ENCODE measurements around the gene CNTNAP4. TPM values are rescaled to one million over a fixed set of nuclear protein-coding genes. Genes with fewer than 3 reads are reported as not detected.
A peak's percentile ranks its signal among the peaks of the same experiment; 100 is the strongest.

CNTNAP4 gene
- polyA plus RNA-seq (ENCODE audit: insufficient read length in 10 of 10), result 10 to 100 TPM in 9 of 10 donors, 1 to 10 TPM in 1; 9.4 to 22.5 (median 13.8) TPM
- long read RNA-seq, donor 1, partial matches to known transcripts, result 0 of 1 reads
- long read RNA-seq, donor 1, other reads (novel, unspliced or antisense), result 0 of 1 reads
- long read RNA-seq, donor 2, full-length matches to known transcripts, result 2 of 2 reads
- long read RNA-seq, donor 2, partial matches to known transcripts, result 0 of 2 reads
- long read RNA-seq, donor 2, other reads (novel, unspliced or antisense), result 0 of 2 reads
- long read RNA-seq, donor 3, result 0 reads
- long read RNA-seq, donor 4, partial matches to known transcripts, result 0 of 2 reads
- long read RNA-seq, donor 4, other reads (novel, unspliced or antisense), result 0 of 2 reads
- long read RNA-seq, donor 5, result 0 reads
- long read RNA-seq, donor 6, full-length matches to known transcripts, result 1 of 1 reads
- long read RNA-seq, donor 6, partial matches to known transcripts, result 0 of 1 reads
- long read RNA-seq, donor 6, other reads (novel, unspliced or antisense), result 0 of 1 reads
- long read RNA-seq, donor 7, partial matches to known transcripts, result 0 of 3 reads
- long read RNA-seq, donor 7, other reads (novel, unspliced or antisense), result 0 of 3 reads
- long read RNA-seq, donor 8, full-length matches to known transcripts, result 4 of 4 reads
- long read RNA-seq, donor 8, partial matches to known transcripts, result 0 of 4 reads
- long read RNA-seq, donor 8, other reads (novel, unspliced or antisense), result 0 of 4 reads
- long read RNA-seq, donor 9, partial matches to known transcripts, result 0 of 1 reads
- long read RNA-seq, donor 9, other reads (novel, unspliced or antisense), result 0 of 1 reads

- peak; percentile 66 to 95 (median 86) for DNase-seq
Observed at GRCh38 chr16:76276745-76277438, at the start of gene CNTNAP4. CNTNAP4 (plus strand) TSS chr16:76277401; CDS start chr16:76277663, 262 bp downstream.

DNA sequence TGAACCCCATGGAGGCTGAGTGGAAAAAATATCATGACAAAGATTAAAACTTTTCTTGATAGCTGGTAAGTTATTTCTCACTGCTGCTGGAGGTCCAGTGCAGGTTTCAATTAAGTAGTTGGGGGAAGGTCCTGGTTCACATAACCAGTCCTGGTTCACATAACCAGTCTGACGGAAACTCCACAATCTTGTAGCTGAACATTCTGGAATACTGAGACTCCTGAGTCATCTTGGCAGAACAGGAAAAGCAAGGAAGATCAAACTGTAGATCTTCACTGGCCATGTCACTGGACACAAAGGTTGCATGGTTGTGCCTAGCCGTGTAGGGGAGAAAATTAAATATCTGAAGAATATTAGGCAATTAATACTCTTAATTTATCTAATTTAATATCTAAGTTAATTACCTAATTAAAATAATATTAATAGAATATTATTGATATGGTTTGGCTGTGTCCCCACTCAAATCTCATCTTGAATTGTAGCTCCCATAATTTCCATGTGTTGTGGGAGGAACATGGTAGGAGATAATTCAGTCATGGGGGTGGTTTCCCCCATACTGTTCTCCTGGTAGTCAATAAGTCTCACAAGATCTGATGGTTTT, 48.6 kb upstream of the CNTNAP4 start:
- DNase-seq, result no peak

GRCh38 chr16:76232704-76233103, 44.5 kb upstream of the CNTNAP4 start:
- DNase-seq, result no peak

DNA sequence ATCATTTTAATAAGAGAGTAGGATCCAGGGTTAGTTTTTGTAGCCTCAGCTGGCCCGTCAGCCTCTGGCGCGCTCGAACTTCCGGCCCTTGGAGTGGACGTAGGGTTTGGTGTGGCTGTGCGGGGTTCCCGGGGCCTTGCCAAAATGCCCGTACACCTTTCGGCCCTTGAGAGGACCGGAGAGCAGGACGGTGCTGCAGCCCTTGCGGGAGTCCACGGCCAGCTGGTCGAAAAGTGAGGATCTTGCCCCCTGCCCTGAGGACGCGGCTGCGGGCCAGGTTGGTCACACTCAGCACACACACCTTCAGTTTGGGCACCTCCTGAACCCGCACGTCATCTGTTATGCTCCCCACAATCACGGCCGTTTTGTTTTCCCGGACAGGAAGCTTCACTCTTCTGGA, 42.2 kb upstream of the CNTNAP4 start:
- no peak for DNase-seq

DNA sequence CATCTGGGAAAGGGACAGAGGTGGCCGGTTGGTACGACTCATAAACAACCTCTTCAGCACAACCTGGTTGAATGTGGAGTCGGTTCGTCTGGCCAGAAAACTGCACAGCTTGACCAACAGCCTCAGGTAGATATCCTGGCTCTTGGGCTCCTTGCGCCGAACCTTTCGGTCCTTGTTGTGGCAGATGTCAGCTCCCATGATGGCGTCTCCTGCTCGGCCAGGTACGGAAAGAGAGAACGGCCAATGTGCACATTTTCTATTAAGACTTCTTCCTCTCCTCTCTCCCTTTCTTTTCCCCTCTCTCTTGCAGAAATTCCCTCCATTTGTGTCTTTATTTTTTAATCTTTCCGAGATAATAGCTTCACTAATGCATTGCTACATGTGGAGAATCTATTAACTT, 41.8 kb upstream of the CNTNAP4 start:
- no peak for DNase-seq

DNA sequence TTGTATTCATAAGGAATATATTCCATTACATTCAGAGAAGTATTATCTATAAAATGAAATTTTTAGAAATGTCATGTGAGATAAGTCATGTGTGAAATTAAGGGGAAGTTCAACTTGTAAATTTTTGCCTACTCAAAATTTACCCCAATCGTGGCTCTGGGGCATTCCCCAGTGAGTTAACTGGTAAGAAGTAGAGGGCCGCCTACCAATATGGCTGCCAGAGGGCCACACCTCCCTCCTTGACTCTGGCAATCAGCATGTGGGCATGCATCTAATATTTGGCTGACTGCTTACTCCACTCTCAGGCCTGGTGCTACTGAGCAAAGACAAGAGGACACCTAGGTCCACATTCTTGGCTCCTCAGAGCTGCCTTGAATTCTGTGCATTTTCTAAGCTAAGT, 39.7 kb upstream of the CNTNAP4 start:
- no peak for DNase-seq

- no peak for DNase-seq
Observed at GRCh38 chr16:76241755-76242154, 35.4 kb upstream of the CNTNAP4 start.

DNA sequence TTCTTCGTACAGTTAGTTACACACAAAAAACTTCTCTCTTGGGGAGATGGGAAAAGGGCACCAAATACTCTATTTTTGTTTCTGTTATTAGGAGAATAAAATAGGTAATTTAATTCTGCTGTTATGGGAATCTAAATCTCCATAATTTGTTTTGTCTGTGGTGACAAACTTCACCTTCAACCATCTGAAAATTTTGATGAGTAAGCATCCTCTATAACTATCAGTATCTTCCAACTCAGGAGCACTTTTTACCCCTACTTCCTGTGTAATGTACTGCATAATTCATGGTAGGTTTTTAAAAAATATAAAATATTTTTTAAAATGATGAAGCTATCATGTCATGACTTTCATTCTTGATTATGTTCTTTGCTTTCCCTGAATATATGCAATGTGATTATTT, 33.6 kb upstream of the CNTNAP4 start:
- DNase-seq, result no peak

DNA sequence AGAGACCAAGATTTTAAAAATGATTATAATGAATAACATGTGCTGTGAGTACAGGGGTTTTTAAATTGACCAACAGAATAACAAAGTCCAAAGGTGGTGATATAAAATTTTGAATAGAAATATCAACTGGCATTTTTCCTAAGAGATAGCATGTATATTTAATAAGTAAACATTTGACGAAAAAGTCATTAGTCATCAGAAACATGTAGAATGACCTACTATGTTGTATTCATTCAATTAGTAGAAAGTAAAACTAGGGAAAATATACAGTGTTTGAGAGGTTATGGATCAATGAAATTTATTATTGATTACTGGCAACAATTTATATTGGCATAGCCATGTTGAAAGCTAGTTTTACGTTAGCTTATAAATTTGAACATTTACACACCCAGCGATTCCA, 30.6 kb upstream of the CNTNAP4 start:
- DNase-seq, result no peak

DNA sequence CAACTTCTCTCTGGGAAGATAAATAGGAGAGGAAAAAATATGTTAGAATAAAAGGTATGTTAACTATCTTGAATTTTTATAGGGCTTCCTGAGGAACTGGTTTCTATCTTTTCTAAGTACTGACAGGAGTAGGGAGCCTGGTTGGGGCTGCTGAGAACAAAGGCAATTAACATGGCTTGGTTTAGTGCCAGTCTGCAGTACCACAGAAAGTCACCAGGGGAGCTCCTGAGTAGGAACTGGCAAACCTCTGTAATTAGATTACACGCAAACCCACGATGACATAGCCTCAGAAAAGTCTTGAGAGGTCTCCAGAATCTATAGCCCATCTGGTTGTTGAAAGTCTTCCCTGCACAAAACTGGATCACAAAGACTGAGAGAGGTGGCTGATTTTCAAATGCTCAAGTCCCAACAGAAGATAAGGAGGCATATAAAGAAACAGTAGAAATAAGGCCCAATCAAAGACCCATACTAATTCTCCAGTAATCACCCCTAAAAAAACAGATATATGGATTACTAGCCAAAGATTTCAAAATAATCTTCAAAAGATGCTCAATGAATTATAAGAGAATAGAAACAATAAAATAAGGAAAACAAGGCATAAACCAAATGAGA, 11.7 kb upstream of the CNTNAP4 start:
- no peak for DNase-seq

- DNase-seq, result no peak
Observed at GRCh38 chr16:76268824-76269223, 8.4 kb upstream of the CNTNAP4 start.

DNA sequence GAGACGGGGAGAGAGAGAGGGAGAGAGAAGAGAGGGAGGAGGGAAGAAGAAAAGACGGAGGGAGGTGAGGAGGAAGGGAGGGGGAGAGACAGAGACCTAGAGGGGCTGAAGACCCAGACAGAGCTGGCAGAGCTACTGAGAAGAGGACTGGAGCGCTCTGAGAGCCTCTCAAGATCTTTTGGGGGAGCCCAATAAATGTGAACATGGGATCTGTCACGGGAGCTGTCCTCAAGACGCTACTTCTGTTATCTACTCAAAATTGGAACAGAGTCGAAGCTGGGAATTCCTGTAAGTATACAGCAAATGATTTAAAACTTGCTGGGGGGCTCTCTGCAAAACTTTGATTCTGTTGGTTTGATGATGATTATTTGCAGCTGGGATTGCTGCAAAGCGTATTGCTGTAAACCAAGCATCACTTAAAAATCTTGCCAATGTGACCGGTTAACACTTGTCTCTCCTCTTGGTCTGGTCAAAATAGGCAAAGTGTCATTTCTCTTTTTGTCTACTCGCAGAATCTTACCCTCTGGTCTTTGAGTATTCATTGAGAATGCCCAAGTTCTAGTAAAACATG, 344 bp downstream of the CNTNAP4 start:
- peak in 1 of 3 donors; percentile 35 for DNase-seq

DNA sequence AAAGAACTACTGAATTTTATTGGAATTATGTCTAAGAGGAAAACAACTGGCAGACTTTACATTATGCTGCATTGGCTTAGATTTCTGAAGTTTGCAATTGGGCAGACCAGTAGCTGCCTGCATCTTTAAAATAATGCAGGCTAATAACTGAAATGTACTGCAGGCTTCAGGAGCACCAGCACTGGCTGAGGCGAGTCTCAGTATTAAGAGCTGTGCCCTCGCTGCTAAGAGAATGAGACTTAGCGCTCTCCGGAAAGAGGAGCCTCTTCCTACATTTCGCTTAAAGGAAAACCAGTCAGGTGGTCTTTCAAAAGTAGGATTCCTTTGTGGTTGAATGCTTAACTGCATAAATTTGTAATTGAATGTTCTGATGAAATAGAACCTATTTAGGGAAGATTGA, 885 bp downstream of the CNTNAP4 start:
- peak in 2 of 3 donors; percentile 21 to 52 for DNase-seq

GRCh38 chr16:76278980-76279379, 1.8 kb downstream of the CNTNAP4 start:
- DNase-seq, result peak; percentile 36 to 80 (median 59)

GRCh38 chr16:76280421-76281215, 3.4 kb downstream of the CNTNAP4 start:
- DNase-seq, result no peak

DNA sequence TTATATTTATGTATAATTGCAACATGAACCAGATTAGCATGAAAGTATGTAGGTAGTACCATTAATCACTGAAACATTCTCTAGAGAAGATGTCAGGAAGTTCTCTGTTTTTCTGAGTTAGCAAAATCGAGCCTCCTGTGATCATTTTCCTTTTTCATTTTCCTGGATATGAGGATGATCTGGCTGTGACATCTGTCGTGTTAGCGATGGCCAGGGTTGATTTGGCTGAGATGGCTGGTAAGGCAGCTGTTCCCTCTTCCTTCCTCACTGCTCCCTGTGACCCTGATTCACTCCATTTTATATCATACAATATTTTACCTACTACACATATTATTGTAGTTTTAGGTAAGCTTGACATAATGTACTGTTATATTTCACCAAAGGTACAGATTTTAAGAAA, 10.3 kb downstream of the CNTNAP4 start:
- no peak for DNase-seq

DNA sequence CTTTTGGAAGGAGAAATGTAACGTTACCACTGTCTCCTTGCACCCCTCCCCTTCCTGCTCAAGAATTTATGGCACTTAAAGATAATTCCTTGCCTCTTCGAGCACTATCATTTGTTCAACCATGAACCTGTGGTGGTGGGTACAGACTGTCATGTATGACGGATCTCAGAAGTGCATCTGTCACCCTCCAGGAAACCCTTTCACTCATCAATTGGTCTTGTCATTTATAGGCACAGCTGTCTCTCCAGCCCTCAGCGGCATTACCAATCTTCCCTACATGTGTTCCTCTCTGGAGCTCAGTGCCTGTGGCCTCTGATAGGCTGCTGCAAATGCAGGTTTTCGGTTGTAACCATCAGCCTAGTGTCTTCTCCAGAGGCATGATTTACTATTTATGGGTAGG, 15.0 kb downstream of the CNTNAP4 start:
- no peak for DNase-seq

DNA sequence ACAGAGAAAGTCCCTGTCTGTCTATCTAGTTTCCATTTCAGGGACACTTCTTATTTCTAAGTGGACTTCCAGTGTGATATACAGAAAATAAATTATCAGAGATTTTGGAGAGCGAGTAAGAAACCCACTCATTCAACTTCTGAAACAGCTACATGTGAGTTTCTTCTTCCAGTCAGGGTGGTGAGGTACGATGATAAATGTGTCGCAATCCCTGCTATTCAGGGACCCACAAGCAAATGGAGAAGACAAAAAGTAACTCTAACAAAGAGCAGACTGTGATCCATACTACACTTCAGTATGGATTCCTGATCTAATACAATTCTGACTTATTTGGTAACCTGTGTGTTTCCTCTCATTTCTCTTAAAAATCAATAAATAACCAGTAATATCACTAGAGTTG, 16.8 kb downstream of the CNTNAP4 start:
- DNase-seq, result no peak

- DNase-seq, result no peak
Observed at GRCh38 chr16:76294396-76295214, 17.4 kb downstream of the CNTNAP4 start.
